Mammary epithelial cell (primary cell): ENCODE measurements around the gene TMEM245.

Experiments used
- CTCF ChIP-seq, 2 donors: IDR thresholded peaks in 1 of 2; conservative IDR thresholded peaks in 1 of 2; 2 replicates each; pipeline ENCODE4 v1.5.1; 2011 to 2012; ENCODE audit warnings: inconsistent platforms in 2 of 2, low read length in 2 of 2, mild to moderate bottlenecking in 2 of 2, control low read depth in 1 of 2, low read depth in 1 of 2; ENCODE audit not compliant: insufficient read depth in 1 of 2; ENCODE audit errors: extremely low read depth in 1 of 2
- EZH2 ChIP-seq: IDR thresholded peaks from 2 replicates; pipeline ENCODE4 v1.6.1; 2012; ENCODE audit warnings: low read length, inconsistent platforms, borderline replicate concordance

- TF ChIP-seq CTCF (conservative IDR thresholded peaks at IDR 0.05 in 1 of 2, IDR thresholded peaks at IDR 0.05 in 1 of 2; ENCODE audit: extremely low read depth in 1 of 2, insufficient read depth in 1 of 2, low read depth in 1 of 2, low read length in 2 of 2) = no peak
- no peak for TF ChIP-seq EZH2
These were observed 138.9 kb downstream of the TMEM245 start for GRCh38 chr9:108980893-108981292.
